LNCaP clone FGC (cell line): Measurements from ENCODE around the gene MINPP1.

Experiments used
- DNase-seq: peaks from one replicate; pipeline ENCODE4 v3.0.0-alpha.2; 2011; ENCODE audit warnings: low read depth
- H3K4me3 ChIP-seq: 2 replicates; pipeline ENCODE4 v1.5.1; 2011; ENCODE audit warnings: mild to moderate bottlenecking, low read depth, low read length, control low read depth
- TF ChIP-seq, protein P1 (sequence below): IDR thresholded peaks from 2 replicates; pipeline ENCODE4 v1.5.1; 2012; ENCODE audit warnings: mild to moderate bottlenecking; ENCODE audit not compliant: control insufficient read depth, insufficient read depth; ENCODE audit errors: extremely low read depth

MINPP1 gene

DNA sequence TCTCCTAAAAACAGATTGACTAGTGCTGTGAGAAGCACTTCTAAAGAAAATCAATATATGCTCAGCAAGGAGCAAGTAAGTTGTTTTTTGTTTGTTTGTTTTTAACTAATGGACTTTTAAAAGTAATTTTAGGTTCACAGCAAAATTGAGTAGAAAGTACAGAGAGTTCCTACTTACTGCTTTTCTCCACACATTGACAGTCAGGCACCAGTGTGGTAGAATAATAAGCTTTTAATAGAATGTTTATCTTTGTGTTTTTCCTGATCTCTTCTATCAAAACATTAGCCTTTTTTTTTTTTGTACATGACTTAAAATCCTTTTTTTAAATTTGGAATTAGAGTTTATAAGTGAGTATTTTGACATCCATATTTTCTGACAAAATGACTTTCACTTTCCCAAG is 28.0 kb downstream of the MINPP1 start:
- no peak for DNase-seq
- TF ChIP-seq, protein P1, sequence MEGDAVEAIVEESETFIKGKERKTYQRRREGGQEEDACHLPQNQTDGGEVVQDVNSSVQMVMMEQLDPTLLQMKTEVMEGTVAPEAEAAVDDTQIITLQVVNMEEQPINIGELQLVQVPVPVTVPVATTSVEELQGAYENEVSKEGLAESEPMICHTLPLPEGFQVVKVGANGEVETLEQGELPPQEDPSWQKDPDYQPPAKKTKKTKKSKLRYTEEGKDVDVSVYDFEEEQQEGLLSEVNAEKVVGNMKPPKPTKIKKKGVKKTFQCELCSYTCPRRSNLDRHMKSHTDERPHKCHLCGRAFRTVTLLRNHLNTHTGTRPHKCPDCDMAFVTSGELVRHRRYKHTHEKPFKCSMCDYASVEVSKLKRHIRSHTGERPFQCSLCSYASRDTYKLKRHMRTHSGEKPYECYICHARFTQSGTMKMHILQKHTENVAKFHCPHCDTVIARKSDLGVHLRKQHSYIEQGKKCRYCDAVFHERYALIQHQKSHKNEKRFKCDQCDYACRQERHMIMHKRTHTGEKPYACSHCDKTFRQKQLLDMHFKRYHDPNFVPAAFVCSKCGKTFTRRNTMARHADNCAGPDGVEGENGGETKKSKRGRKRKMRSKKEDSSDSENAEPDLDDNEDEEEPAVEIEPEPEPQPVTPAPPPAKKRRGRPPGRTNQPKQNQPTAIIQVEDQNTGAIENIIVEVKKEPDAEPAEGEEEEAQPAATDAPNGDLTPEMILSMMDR = no peak
- no peak overlapping the region for H3K4me3 ChIP-seq

DNA sequence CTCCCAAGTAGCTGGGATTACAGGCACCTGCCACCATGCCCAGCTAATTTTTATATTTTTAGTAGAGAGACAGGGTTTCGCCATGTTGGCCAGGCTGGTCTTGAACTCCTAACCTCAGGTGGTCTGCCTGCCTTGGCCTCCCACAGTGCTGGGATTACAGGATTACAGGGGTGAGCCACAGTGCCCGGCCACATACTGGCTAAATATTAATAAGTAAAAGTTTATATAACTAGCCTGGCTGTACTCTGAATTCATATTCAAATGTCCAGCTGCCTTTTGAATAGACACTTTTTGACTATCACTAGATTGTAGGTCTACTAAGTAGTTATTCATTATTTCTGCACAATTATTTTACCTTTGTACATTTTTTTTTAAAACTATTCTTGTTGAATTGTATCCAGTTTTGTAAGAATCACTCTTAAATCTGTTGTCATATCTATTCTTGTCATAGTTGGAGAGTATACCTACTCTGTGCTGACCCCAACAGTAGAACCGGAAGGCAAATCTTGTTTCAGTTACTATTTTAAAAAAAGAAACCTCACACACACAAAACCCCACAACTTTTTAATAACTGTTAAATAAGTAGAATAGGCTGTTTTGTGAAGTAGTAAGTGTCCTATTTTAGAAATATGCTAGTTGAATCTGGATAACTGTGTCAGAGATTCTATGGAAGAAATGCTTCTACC is 29.6 kb downstream of the MINPP1 start:
- TF ChIP-seq, protein P1 = no peak
- no peak for DNase-seq
- no peak overlapping the region for H3K4me3 ChIP-seq

DNA sequence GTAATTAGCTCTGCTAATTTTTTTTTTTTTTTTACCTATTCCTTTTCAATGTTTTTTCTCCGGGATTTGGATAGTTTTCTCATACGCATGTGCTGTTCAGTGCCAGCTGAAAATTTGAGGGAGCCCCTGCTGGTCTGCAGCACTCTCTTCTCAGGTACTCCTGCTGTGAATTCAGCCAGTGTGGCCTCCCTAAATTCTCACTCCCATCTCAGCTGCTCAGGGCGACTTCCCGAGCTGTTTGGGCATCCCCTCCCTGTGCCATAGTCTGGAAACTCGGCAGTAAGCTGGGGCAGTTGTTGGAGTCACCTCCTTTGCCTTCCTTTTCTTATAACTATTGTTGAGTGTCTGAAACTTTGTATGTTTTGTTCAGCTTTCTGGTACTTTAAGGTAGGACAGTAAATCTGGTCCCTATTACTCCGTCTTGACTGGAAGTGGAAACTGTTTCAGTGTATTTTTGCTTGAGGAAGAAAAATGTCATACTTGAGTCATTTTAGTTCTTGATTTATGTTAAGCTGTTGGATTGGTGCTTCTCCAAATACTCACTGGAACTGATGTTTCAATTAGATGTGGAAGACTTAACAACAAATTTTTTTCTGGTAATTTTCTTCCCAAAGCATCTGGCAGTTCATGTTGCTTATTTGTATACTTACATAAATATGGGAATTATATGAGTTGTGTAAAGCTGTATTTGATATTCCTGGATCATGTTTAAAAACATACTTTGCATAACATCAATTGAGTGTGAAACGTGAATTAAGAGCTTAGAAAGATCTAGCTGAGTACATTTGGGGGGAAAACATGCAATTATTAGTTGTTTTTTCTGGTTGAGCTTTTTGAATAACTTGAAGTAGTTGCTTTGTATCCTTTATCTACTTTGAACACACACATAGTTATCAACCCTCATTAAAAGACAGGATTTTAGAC is 33.7 kb downstream of the MINPP1 start:
- H3K4me3 ChIP-seq = no peak overlapping the region
- TF ChIP-seq, protein P1 = no peak
- no peak for DNase-seq

DNA sequence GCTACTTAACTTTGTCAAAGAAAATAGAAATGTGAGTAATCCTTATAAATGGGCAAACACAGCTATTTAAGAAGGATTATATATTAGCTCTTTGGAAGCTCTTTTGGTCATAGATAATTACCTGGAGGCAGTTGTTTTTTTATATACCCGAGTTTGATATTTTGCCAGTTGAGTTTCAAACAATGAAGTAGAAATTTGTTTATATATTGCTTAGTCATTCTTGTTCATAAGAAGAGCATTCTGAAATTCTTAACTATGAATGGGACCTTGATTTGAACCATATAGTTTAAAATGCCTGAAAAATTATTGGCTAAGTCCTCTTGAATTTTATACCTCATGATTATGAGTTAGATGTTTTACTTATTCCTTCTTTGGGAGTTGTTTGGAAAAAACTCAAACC is 36.4 kb downstream of the MINPP1 start:
- TF ChIP-seq, protein P1 = no peak
- no peak overlapping the region for H3K4me3 ChIP-seq
- DNase-seq = no peak

DNA sequence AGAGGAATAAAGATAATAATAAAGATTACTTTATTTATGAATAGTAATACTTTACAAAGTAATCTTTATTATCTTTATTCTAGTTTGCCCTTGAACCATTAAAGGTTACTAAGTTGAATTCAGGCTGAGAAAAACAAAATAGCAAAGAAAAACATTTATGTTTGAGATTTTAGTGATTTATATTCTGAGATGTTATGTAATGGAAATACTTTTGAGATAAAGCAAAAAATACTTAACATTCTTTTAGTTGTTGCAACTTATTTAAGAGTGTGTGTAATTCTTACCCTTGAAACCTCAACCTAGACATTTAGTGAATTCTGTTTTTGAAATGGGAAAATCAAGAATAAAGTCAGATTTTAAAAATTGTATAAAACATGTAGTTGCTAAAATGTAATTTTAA is 40.0 kb downstream of the MINPP1 start:
- no peak for DNase-seq
- TF ChIP-seq, protein P1 = no peak
- no peak overlapping the region for H3K4me3 ChIP-seq

DNA sequence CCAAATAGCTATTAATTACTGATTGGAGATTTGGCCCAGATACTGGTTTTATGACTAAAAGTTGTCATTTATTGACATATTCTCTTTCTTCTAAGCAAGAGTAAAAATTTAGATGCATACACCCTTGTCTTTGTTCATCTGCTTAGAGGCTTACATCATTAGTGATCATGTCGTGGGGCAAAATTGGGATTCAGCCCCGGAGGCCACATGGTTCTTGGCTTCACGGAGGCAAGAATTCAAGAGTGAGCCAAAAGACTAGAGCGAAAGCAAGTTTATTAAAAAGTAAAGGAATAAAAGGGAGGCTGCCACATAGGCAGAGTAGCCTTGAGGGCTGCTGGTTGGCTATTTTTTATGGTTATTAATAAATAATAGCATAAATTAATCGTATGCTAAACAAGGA is 41.1 kb downstream of the MINPP1 start:
- no peak overlapping the region for H3K4me3 ChIP-seq
- no peak for DNase-seq
- TF ChIP-seq, protein P1 = no peak
